22Rv1 (cell line): ENCODE data around the gene NKPD1.

Source experiments
- H3K27ac ChIP-seq: fragments of 450-650 bp; 2 replicates; pipeline ENCODE4 v1.5.1; 2017
- ZFX ChIP-seq: fragments of 450-650 bp; IDR thresholded peaks from 2 replicates; pipeline ENCODE4 v1.6.1; 2017; ENCODE audit warnings: antibody characterized with exemption, borderline replicate concordance
- TF ChIP-seq, protein P1 (sequence below): fragments of 450-650 bp; IDR thresholded peaks from 2 replicates; pipeline ENCODE4 v1.5.1; 2017; ENCODE audit warnings: mild to moderate bottlenecking

Gene NKPD1

DNA sequence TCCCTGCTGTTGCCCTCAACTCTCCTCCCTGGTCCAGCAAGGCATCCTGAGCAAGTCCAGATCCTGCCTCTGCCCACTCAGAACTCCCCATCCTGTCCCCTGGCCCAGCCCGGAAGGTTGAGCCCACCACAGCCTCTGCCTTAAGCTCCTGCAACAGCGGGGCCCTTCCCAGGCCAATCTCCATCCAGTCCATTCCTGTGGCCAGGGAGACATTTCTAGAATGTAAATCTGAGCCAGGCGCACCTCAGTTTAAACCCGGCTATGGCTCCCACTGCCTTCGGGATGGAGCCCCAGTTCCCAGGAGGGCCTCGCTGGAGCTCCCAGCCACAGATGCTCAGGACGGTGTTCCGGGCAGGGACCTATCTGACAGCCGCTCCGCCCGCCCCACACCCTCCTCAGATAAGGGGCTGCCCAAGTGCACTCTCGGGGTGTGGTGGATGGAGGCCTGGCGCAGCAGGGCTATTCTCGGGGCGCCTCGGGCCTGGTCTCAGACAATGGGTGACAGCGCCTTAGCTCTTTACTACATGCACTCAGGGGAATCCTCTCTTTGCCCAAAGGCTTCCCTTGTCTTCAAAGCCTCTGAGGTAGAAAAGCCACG is 11.9 kb upstream of the NKPD1 start:
- TF ChIP-seq ZFX: no peak
- TF ChIP-seq, protein P1, sequence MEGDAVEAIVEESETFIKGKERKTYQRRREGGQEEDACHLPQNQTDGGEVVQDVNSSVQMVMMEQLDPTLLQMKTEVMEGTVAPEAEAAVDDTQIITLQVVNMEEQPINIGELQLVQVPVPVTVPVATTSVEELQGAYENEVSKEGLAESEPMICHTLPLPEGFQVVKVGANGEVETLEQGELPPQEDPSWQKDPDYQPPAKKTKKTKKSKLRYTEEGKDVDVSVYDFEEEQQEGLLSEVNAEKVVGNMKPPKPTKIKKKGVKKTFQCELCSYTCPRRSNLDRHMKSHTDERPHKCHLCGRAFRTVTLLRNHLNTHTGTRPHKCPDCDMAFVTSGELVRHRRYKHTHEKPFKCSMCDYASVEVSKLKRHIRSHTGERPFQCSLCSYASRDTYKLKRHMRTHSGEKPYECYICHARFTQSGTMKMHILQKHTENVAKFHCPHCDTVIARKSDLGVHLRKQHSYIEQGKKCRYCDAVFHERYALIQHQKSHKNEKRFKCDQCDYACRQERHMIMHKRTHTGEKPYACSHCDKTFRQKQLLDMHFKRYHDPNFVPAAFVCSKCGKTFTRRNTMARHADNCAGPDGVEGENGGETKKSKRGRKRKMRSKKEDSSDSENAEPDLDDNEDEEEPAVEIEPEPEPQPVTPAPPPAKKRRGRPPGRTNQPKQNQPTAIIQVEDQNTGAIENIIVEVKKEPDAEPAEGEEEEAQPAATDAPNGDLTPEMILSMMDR: no peak
- no peak overlapping the region for H3K27ac ChIP-seq

DNA sequence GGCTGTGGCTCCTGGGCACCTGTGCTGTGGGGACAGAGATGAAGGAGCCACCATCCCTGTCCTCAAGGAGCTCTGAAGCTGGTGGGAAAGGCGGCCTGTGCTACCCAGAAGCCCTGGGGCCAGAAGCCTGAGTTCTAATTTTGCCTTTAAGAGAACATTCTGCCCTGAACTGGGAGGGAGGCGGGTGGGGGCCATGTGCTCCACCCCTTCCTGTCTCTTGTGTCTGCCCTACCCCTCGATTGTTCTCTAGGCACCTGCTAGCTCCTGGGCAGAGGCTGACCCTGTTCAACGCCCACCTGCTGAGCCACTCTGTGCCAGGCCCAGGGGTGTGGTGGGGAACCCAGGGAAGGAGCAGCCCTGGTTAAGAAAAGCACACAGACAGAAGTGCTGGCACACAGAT is 11.4 kb upstream of the NKPD1 start:
- TF ChIP-seq, protein P1: no peak
- TF ChIP-seq ZFX: no peak

GRCh38 chr19:45171211-45171623 is 10.4 kb upstream of the NKPD1 start:
- no peak overlapping the region for H3K27ac ChIP-seq
- TF ChIP-seq ZFX: no peak
- TF ChIP-seq, protein P1: no peak

More for the DNA sequence above, 11.4 kb upstream of the NKPD1 start:
- no peak overlapping the region for H3K27ac ChIP-seq

GRCh38 chr19:45170146-45171106 is 9.6 kb upstream of the NKPD1 start:
- no peak for TF ChIP-seq ZFX
- TF ChIP-seq, protein P1: no peak
- no peak overlapping the region for H3K27ac ChIP-seq

DNA sequence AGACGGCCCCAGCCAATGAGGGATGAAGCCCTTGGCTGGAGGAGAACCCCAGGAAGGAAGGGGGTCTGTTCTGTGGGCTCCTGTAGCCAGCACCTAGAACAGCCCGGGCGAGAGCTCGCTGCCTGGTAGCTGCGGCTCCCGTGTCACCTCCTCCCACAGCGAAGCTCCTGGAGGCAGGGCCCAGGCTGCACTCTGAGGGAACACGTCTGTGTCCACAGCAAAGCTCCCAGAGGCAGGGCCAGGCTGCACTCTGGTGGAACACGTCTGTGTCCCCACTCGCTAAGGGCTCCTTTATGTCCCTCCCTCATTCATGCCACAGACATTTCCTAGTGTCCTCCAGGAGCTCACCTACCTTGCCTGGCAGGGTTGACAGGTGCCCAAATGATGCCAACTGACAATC is 8.8 kb upstream of the NKPD1 start:
- TF ChIP-seq ZFX: no peak
- TF ChIP-seq, protein P1: no peak
- no peak overlapping the region for H3K27ac ChIP-seq

DNA sequence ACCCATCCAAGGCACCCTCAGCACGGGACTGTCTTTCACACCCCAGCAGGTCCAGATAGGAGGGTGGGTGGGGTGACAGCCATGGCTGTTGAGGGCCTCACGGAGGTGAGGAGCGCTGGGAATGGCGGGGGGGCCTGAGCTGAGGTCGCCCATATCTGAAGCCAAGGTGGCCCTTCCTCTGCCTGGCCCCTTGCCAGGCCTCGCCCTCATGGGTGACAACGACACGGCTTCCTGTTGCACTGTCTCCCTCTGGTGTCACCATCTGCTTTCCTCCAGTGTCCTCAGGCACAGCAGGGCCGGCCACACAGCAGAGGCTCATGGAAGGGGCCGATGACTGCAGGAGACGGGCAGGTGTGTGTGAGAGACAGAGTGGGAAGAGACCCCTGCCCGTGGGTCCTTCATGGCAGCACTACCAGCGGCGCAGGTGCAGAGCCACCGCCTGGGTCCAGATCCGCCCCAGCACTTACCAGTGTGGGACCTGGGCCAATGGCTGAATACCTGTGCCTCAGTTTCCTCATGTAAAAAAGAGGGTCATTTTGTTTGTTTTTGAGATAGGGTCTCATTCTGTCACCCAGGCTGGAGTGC is 8.1 kb upstream of the NKPD1 start:
- TF ChIP-seq ZFX: no peak
- TF ChIP-seq, protein P1: no peak
- H3K27ac ChIP-seq: no peak overlapping the region

- no peak for TF ChIP-seq ZFX
- TF ChIP-seq, protein P1: no peak
- H3K27ac ChIP-seq: no peak overlapping the region
These were observed 6.0 kb upstream of the NKPD1 start for GRCh38 chr19:45166723-45167252.
